Measurements from ENCODE around the gene DSCAM. TPM values are rescaled to one million over a fixed set of nuclear protein-coding genes. Genes with fewer than 3 reads are reported as not detected.

The DSCAM gene
- total RNA-seq, 1 donor from 2014 or later: 0.06 TPM

GRCh38 chr21:40754466-40754865, 92.5 kb downstream of the DSCAM start:
- H3K4me3 ChIP-seq: no peak overlapping the region
- H3K9me3 ChIP-seq: no peaks in the 10 kb centered on the region
- DNase-seq: no peak
- no peaks in the 10 kb centered on the region for H3K36me3 ChIP-seq
- ATAC-seq: peak; percentile 68 to 80
- intact Hi-C loops (cut with DNase I): no loop called here
- H3K27ac ChIP-seq: no peak overlapping the region
- TF ChIP-seq, protein P1, sequence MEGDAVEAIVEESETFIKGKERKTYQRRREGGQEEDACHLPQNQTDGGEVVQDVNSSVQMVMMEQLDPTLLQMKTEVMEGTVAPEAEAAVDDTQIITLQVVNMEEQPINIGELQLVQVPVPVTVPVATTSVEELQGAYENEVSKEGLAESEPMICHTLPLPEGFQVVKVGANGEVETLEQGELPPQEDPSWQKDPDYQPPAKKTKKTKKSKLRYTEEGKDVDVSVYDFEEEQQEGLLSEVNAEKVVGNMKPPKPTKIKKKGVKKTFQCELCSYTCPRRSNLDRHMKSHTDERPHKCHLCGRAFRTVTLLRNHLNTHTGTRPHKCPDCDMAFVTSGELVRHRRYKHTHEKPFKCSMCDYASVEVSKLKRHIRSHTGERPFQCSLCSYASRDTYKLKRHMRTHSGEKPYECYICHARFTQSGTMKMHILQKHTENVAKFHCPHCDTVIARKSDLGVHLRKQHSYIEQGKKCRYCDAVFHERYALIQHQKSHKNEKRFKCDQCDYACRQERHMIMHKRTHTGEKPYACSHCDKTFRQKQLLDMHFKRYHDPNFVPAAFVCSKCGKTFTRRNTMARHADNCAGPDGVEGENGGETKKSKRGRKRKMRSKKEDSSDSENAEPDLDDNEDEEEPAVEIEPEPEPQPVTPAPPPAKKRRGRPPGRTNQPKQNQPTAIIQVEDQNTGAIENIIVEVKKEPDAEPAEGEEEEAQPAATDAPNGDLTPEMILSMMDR (IDR thresholded peaks at IDR 0.05): no peak
- no peaks in the 10 kb centered on the region for H3K27me3 ChIP-seq (ENCODE audit: low read depth)
- no peaks in the 10 kb centered on the region for H3K4me1 ChIP-seq

- no peaks in the 10 kb centered on the region for H3K4me1 ChIP-seq
- H3K9me3 ChIP-seq: no peaks in the 10 kb centered on the region
- H3K36me3 ChIP-seq: no peaks in the 10 kb centered on the region
- no peak for ATAC-seq
- no peak overlapping the region for H3K4me3 ChIP-seq
- H3K27ac ChIP-seq: no peak overlapping the region
- no peak for DNase-seq
- H3K27me3 ChIP-seq (ENCODE audit: low read depth): no peaks in the 10 kb centered on the region
- TF ChIP-seq, protein P1 (IDR thresholded peaks at IDR 0.05): no peak
- intact Hi-C loops (cut with DNase I): no loop called here
These were observed 93.2 kb downstream of the DSCAM start for GRCh38 chr21:40753756-40754155.

DNA sequence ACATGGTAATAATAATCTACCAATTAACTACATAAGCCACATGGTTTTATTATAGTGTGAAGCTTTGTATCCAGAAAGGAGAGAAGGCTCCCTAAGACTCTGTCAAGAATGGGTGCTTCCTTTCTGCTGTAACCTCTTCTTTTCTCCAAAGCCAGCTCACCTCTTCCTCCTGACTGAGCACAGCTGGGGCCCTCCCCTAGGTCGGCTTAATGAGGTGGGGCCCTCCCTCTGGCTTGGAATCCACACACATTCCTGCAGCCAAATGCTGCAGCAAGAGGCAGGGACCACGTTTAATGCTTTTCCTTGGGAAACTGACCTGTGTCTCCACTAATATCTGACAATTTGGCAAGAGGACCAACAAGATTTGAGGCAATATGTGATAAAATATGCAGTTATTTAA, 94.8 kb downstream of the DSCAM start:
- no peaks in the 10 kb centered on the region for H3K9me3 ChIP-seq
- H3K27me3 ChIP-seq (ENCODE audit: low read depth): no peaks in the 10 kb centered on the region
- TF ChIP-seq, protein P1 (IDR thresholded peaks at IDR 0.05): no peak
- H3K4me1 ChIP-seq: no peaks in the 10 kb centered on the region
- intact Hi-C loops (cut with DNase I): no loop called here
- H3K27ac ChIP-seq: no peak overlapping the region
- DNase-seq (no peak), ATAC-seq (no peak)
- no peaks in the 10 kb centered on the region for H3K36me3 ChIP-seq
- H3K4me3 ChIP-seq: no peak overlapping the region

GRCh38 chr21:40751221-40751620, 95.7 kb downstream of the DSCAM start:
- TF ChIP-seq, protein P1 (IDR thresholded peaks at IDR 0.05): no peak
- no peak overlapping the region for H3K4me3 ChIP-seq
- H3K36me3 ChIP-seq: no peaks in the 10 kb centered on the region
- intact Hi-C loops (cut with DNase I): no loop called here
- H3K4me1 ChIP-seq: no peaks in the 10 kb centered on the region
- ATAC-seq (no peak), DNase-seq (no peak)
- H3K27ac ChIP-seq: no peak overlapping the region
- H3K27me3 ChIP-seq (ENCODE audit: low read depth): no peaks in the 10 kb centered on the region
- no peaks in the 10 kb centered on the region for H3K9me3 ChIP-seq

DNA sequence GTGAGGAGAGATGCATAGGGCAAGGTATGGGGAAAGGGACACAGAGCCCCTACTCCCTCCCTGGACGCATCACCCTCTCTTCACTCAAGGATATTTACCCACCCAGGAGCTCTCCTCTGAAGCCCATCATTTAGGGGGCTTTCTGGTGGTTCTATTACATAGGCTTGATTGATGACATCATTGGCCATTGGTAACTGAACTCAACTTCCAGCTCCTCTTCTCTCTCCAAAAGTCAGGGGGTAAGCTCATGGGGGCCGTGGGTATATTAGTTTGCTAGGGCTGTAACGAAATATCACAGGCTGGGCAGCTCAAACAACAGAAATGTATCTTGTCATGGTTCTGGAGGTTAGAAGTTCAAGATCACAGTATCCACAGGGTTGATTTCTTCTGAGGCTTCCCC, 110.8 kb downstream of the DSCAM start:
- TF ChIP-seq, protein P1 (IDR thresholded peaks at IDR 0.05): no peak
- no peaks in the 10 kb centered on the region for H3K27me3 ChIP-seq (ENCODE audit: low read depth)
- no peak overlapping the region for H3K27ac ChIP-seq
- H3K4me1 ChIP-seq: no peaks in the 10 kb centered on the region
- ATAC-seq (no peak), DNase-seq (no peak)
- H3K36me3 ChIP-seq: no peaks in the 10 kb centered on the region
- H3K4me3 ChIP-seq: no peak overlapping the region
- H3K9me3 ChIP-seq: no peaks in the 10 kb centered on the region
- intact Hi-C loops (cut with DNase I): no loop called here

DNA sequence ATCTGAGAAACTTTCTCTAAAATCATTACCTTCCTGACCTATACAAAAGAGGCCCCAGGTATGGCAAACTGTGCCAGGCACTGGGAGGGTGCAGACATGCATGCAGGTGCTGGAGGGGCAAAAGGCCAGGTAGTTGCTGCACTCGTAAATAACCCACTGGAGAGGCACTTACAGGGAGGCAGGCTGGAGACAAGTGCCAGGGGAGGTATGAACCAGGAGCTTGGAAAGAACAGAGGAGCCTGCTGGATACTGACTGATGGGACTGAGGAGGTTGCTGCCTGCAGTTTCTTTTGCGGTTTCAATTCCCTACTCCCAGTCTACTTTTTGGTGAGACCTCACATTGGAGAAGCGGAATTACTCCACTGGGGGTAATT, 113.9 kb downstream of the DSCAM start:
- ATAC-seq: peak in 1 of 2 donors; percentile 46
- Histone ChIP-seq H3K36me3 (no peaks in the 10 kb centered on the region), H3K9me3 (no peaks in the 10 kb centered on the region), H3K27ac (no peak overlapping the region), H3K27me3 (ENCODE audit: low read depth) (no peaks in the 10 kb centered on the region), H3K4me3 (no peak overlapping the region), H3K4me1 (no peaks in the 10 kb centered on the region)
- intact Hi-C loops (cut with DNase I): no loop called here
- TF ChIP-seq, protein P1 (IDR thresholded peaks at IDR 0.05): no peak
- DNase-seq: no peak

Measured in lower lobe of right lung (tissue), 2 donors.